D341Med (cell line): ENCODE data around the gene YTHDF2.
"Not testable (repeated sequence)": the region's sequence is repeated elsewhere in the genome, so short reads cannot be mapped to it uniquely, and the experiment has no call there.

ENCODE experiments used
- DNase-seq: peaks from one replicate; pipeline ENCODE4 v3.0.0; 2012; ENCODE audit warnings: low spot score

Gene YTHDF2

GRCh38 chr1:28759257-28759656 lies 22.5 kb downstream of the YTHDF2 start:
- no peak for DNase-seq

DNA sequence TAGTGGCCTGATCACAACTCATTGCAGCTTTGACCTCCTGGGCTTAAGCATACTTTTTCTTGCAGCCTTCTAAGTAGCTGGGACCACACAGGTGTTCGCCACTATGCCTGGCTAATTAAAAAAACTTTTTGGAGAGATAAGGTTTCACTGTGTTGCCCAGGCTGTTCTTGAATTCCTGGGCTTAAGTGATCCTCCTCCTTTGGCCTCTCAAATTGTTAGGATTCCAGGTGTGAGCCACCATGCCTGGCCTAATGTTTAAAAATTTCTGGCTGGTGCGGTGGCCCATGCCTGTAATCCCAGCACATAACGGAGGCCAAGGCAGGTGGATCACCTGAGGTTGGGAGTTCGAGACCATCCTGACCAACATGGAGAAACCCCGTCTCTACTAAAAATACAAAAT lies 24.4 kb downstream of the YTHDF2 start:
- DNase-seq, result no peak

DNA sequence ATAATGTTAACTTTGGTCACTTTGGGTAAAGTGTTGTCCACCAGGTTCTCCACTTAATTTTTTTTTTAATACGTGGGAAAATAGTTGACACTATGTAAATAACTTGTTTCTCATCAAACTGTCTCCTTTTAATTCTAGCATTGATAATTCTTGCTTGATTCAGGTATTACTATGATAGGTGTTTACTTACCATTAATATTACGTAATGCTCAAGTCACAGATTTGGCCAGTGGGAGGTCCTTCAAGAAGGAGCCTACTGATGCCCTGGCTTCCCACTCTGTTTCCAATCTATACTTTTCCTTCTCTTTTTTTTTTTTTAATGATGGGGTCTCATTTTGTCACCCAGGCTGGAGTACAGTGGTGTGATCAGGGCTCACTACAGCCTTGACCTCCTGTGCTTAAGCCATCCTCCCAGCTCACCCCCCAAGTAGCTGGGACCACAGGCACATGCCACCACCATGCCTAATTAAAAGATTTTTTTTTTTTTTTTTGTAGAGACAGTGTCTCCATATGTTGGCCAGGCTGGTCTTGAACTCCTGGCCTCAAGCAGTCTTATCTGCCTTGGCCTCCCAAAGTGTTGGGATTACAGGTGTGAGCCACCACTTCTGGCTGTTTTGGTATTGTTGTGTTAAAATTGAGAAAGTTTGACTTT lies 29.9 kb downstream of the YTHDF2 start:
- no peak for DNase-seq

GRCh38 chr1:28770601-28771165 lies 33.9 kb downstream of the YTHDF2 start:
- DNase-seq, result no peak

DNA sequence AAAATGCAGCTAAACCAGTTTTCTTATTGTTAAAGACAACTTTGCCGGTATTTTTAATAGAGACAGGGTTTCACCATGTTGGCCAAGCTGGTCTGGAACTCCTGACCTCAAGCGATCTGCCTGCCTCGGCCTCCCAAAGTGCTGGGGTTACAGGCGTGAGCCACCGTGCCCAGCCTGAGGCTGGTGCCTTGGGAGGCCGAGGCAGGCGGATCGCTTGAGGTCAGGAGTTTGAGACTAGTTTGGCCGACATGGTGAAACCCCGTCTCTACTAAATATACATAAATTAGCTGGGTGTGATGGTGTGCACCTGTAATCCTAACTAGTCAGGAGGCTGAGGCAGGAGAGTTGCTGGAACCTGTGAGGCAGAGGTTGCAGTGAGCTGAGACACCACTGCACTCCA lies 35.2 kb downstream of the YTHDF2 start:
- DNase-seq, result not testable (repeated sequence)

GRCh38 chr1:28773105-28773504 lies 36.4 kb downstream of the YTHDF2 start:
- DNase-seq, result no peak

- DNase-seq, result peak; percentile 21
These were observed 38.6 kb downstream of the YTHDF2 start for GRCh38 chr1:28775121-28775942.

GRCh38 chr1:28776341-28776740 lies 39.6 kb downstream of the YTHDF2 start:
- DNase-seq, result no peak

- no peak for DNase-seq
These were observed 41.3 kb downstream of the YTHDF2 start for GRCh38 chr1:28778021-28778420.

GRCh38 chr1:28779751-28780408 lies 43.1 kb downstream of the YTHDF2 start:
- no peak for DNase-seq

DNA sequence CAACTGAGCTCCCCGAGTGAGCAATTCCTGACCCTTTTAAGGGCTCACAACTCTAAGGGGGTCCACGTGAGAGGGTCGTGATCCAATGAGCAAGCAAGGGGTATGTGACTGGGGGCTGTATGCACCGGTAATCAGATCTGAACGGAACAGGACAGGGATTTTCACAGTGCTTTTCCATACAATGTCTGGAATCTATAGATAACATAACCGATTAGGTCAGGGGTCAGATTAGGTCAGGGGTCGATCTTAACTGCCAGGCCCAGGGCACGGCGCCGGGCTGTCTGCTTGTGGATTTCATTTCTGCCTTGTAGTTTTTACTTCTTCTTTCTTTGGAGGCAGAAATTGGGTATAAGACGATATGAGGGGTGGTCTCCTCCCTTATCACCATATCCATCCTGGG lies 44.6 kb downstream of the YTHDF2 start:
- no peak for DNase-seq

- DNase-seq, result no peak
These were observed 45.3 kb downstream of the YTHDF2 start for GRCh38 chr1:28782011-28782410.

DNA sequence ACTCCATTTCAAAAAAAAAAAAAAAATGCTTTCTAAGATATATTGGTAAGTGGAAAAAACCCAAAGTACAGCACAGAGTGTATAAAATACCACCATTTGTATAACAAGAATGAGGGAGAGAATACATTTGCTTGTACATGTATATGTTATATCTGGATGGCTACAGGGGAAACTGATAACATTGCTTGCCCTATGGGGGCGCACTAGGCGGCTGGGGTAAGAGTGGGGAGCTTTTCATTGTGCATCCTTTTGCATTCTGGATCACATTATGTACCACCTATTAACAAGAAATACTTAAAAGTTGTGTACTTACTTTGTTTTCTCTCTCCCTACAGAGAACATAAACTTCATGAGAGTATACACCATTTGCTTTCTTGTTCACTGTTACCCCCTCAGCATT lies 46.6 kb downstream of the YTHDF2 start:
- DNase-seq, result no peak

DNA sequence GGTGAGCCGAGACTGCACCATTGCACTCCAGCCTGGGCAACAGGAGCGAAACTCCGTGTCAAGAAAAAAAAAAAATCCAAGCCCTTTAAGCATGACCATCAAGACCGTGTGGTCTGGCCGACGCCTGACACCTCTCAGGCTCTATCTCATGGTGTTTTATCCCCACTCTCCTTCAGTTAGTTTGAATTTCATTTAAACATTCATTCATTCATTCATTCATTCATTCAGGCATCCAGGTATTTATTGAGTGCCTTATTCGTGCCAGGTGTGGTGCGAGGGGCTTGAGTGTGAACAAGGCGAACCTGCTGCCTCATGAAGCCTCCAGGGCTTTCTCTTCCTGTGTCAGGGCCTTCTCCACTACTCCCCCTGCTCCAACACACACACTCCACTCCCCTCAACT lies 52.7 kb downstream of the YTHDF2 start:
- no peak for DNase-seq

DNA sequence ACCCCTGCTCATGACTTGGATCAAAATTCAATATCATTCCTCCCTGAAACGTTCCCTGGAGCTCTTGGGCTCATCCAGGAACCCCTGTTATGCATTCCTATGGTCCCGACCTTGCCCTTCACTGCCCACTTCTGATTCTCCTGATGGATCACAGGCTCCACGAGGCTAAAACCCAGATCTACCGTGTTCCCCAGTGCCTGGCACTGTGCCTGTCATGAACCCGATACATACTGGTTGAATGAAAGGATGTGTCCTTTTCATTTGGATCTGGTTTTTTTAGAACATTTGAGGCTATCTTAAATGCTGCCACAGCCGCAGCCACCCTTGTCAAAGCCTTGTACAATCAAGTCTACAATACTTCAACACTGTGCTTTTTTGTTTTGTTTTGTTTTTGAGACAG lies 53.1 kb downstream of the YTHDF2 start:
- no peak for DNase-seq

DNA sequence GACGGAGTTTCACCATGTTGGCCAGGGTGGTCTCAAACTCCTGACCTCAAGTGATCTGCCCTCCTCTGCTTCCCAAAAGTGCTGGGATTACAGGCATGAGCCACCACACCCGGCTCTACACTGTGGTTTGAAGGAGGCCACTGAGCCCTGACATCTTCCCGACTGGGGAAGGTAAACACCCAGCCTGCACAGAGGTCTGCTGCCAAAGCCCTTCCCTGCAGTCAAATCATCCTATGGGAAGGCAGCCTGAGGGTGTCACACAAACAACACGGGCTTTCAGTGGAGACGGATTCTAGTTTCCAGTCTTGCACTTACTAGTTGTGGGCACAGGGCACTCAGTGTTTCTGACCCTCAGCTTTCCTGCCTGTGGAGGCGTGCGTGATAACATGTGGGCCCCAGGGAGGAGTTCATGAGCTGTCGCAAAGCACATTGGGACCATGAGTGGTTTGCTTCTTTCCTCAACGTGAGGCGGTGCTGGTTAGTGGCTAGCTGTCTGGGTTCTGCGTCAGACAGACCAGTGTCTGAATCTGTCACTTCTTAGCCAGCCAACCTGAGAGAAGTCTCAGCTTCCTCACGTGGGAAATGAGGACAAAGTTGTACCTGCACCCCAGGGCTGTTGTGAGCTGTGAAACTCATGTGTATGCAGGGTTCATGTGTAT lies 53.8 kb downstream of the YTHDF2 start:
- DNase-seq, result no peak

DNA sequence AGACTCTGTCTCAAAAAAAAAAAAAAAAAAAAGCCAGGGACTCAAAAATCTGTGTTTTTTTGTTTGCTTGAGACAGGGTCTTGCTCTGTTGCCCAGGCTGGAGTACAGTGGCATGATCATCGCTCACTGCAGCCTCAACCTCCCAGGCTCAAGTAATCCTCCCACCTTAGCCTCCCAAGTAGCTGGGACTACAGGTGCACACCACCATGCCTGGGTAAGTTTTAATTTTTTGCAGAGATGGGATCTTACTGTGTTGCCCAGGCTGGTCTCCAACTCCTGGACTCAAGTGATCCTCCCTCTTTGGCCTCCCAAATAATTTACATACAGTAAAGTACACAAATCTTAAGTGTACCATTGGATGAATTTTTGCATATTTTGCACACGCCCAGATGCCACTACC lies 55.2 kb downstream of the YTHDF2 start:
- not testable (repeated sequence) for DNase-seq

DNA sequence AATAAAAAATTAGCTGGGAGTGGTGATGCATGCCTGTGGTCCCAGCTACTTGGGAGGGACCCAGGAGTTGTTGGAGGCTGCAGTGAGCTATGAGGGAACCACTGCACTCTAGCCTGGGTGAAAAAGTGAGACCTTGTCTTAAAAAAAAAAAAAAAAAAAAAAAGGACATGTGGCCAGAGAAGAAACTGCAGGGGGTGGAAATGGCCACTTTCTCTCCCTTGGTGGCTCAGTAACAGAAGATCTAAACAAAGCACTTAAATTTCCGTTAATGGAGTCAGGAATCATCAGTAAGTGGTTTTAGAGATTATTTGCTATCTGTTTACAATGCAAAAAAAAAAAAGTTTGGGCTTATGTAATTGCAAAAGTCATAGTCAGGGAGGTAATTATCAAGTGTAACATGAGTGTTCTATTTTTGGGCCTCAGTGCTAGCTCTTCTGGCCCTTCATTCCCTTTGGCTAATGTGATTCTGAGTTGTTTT lies 55.9 kb downstream of the YTHDF2 start:
- DNase-seq, result no peak

GRCh38 chr1:28794582-28794981 lies 57.8 kb downstream of the YTHDF2 start:
- DNase-seq, result not testable (repeated sequence)

DNA sequence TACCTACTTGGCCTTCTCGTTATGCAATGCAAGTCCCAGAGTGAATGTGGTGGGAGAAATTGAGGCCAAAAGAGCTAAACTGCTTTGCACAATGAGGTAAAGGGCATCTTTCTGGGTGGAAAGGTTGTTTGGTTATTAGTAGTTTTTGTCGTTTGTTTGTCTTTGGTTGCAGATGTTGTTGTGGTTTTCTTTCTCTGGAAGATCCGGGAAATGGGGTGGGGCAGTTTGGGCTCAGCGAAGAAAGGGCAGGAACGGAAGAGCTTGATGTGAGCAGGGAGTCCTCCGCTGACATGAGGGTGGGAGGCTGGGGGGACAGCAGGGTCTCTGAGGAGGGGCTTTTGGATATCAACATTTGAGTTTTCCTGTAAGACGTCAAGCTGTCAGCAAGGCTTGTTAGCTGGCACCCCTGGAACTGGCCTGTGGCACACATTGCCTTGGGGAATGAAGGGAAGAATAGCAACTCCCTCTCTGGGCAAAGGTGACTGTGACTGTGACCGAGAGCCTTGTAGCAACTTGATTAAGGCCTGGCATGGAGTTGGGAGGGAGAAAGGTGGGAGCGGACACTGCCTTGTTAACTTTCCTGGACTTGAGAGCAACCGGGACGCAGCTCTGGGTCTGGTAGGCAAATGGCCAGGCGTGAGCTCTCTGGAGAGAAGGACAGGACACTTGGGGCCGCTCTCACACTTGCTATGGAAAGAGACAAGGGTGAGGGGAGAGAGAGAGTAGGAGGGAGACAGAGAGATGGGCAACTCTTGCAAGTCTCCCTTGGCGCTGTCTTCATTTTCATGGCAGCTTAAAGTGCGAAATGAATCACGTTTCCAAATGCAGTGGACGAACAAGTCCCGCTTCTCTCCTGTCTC lies 59.8 kb downstream of the YTHDF2 start:
- no peak for DNase-seq

DNA sequence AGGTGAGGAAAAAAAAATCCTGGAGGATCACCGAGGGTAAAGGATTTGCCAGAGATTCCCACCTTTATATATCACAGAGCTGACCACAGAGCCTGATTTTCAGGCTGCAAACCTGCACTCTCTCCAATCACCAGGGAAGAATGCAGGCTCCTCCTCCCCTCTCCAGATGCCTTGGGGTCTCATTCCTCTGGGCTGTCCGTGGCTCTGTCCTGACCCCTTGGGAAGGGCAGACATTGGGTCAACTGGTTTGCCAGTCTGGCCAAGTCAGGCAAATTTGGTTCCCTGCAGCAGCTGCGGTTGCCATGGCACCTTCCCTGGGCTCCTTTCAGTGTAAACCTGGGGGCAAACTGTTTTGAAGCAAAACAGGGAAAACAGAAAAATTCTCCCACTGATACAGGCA lies 63.6 kb downstream of the YTHDF2 start:
- no peak for DNase-seq
